Astrocyte (in vitro differentiated cells and primary cell): Measurements from ENCODE around the gene TAS2R42.

Experiments
- CTCF ChIP-seq: IDR thresholded peaks from 2 replicates; pipeline ENCODE4 v1.5.1; 2011; ENCODE audit warnings: low read depth, mild to moderate bottlenecking, inconsistent platforms, low read length, moderate library complexity; ENCODE audit not compliant: insufficient read depth
- EZH2 ChIP-seq: IDR thresholded peaks from 2 replicates; pipeline ENCODE4 v1.6.1; 2012; ENCODE audit warnings: mild to moderate bottlenecking, low read length, inconsistent platforms; ENCODE audit not compliant: insufficient read depth

- TF ChIP-seq EZH2, result no peak
- no peak for TF ChIP-seq CTCF
Measured at GRCh38 chr12:11158885-11159444, 27.8 kb downstream of the TAS2R42 start.
